Measurements from ENCODE around the gene ASF1B.

DNA sequence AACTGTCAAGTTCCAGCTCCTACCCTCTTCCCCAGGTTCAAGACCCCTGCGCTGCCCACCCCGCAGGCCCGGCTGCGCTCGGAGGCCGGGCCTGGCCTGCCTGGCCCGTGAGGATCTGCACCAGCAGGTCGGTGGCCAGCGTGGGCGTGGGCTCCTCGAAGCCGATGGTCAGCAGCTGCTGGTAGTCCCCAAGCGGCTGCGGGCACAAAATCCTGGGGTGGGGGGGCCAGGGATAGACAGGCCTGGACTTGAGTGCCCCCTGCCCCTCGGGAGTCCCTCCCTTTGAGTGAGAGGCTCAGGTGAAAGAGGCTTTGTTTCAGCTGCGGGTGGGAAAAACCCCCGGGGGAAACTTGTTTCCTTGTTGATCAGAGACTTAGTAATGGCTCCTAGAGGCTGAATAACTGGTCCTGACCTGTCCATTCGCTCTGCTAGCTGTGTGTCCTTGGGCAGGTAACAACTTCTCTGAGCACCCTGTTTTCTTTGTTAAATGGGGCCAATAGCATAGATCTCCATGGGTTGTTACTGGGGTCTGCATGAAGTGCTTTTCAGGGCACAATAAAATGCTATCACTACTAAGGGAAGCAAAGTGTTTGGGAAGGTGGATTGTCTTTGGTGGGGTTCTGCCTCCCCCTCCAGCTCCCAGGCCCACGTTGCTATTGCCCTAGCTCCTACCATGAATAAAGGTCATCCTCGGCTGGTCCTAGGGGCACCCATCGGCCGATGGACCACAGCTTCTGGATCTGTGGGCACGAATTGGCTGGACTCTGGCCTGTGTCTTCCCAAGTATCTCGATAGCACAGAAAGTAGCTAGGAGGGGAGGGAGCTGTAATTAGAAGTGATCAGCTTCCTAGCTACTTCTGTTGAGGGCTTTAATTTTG, 54.4 kb downstream of the ASF1B start:
- TF ChIP-seq CTCF (IDR thresholded peaks at IDR 0.05) = peak in 1 of 6 experiments; percentile 8
- TF ChIP-seq POLR2A (IDR thresholded peaks at IDR 0.05) = no peak

Data from adrenal gland (tissue), 5 donors.